SIG-M5 treated with dmso at 0.1 percent for 504 hours (cell line): ENCODE data around the gene PPP2R2B.

Source experiments
- DNase-seq: peaks from one replicate; lab custom pipeline; 2025; ENCODE audit not compliant: unreplicated experiment; lab: John Stamatoyannopoulos, UW

PPP2R2B gene

GRCh38 chr5:146706321-146706972, 172.1 kb downstream of the PPP2R2B start:
- DNase-seq, result no peak

- no peak for DNase-seq
These were observed 173.4 kb downstream of the PPP2R2B start for GRCh38 chr5:146704949-146705665.

GRCh38 chr5:146703899-146704298, 174.7 kb downstream of the PPP2R2B start:
- DNase-seq, result no peak

GRCh38 chr5:146703499-146703898, 175.1 kb downstream of the PPP2R2B start:
- DNase-seq, result no peak

- no peak for DNase-seq
These were observed 178.7 kb downstream of the PPP2R2B start for GRCh38 chr5:146699664-146700418.

- DNase-seq, result no peak
These were observed 179.4 kb downstream of the PPP2R2B start for GRCh38 chr5:146699138-146699537.

GRCh38 chr5:146698651-146699050, 179.9 kb downstream of the PPP2R2B start:
- DNase-seq, result no peak

- DNase-seq, result no peak
These were observed 181.3 kb downstream of the PPP2R2B start for GRCh38 chr5:146697211-146697610.

GRCh38 chr5:146695646-146696045, 182.9 kb downstream of the PPP2R2B start:
- no peak for DNase-seq

GRCh38 chr5:146690880-146691355, 187.6 kb downstream of the PPP2R2B start:
- no peak for DNase-seq

- no peak for DNase-seq
These were observed 190.9 kb downstream of the PPP2R2B start for GRCh38 chr5:146687630-146688029.

- DNase-seq, result no peak
These were observed 194.7 kb downstream of the PPP2R2B start for GRCh38 chr5:146683861-146684260.

- DNase-seq, result no peak
These were observed 195.5 kb downstream of the PPP2R2B start for GRCh38 chr5:146682899-146683532.

- no peak for DNase-seq
These were observed 196.9 kb downstream of the PPP2R2B start for GRCh38 chr5:146681585-146682105.

- DNase-seq, result no peak
These were observed 197.5 kb downstream of the PPP2R2B start for GRCh38 chr5:146680846-146681584.

- no peak for DNase-seq
These were observed 202.9 kb downstream of the PPP2R2B start for GRCh38 chr5:146675636-146676035.

- no peak for DNase-seq
These were observed 205.7 kb downstream of the PPP2R2B start for GRCh38 chr5:146672866-146673265.

GRCh38 chr5:146671561-146672295, 206.8 kb downstream of the PPP2R2B start:
- no peak for DNase-seq

GRCh38 chr5:146669656-146670055, 208.9 kb downstream of the PPP2R2B start:
- DNase-seq, result no peak
